ENCODE results near the gene FAM181B. TPM values are rescaled to one million over a fixed set of nuclear protein-coding genes. Genes with fewer than 3 reads are reported as not detected.

FAM181B gene
- total and polyA plus RNA-seq, 11 donors = 0.06 to 0.35 (median 0.10) TPM; not detected in 3

- Histone ChIP-seq H3K27me3 (peaks cover 6 to 72% (median 26%) of the 10 kb centered on the region in 9 donors), H3K27ac (peak overlapping the region in 1 of 12 donors; percentile 58), H3K4me1 (peaks cover 0 to 16% (median 3%) of the 10 kb centered on the region in 12 donors), H3K9me3 (no peaks in the 10 kb centered on the region), H3K36me3 (no peaks in the 10 kb centered on the region), H3K4me3 (peak overlapping the region; percentile 39 to 73 (median 58))
- DNase-seq (peak in 1 of 5 donors; percentile 27), ATAC-seq (peak in 2 of 4 donors; percentile 35 to 50)
- TF ChIP-seq POLR2A (IDR thresholded peaks at IDR 0.05) = no peak
- 0 to 2% (median 1%) methylated on average over 4 to 93 of the region's 93 CpGs for WGBS, 4 donors
- intact Hi-C loops (cut with DNase I) = no loop called here
Observed at GRCh38 chr11:82732734-82733443, 775 bp downstream of the FAM181B start.

- Histone ChIP-seq H3K27ac (peak overlapping the region in 1 of 12 donors; percentile 58), H3K4me1 (peaks cover 0 to 16% (median 3%) of the 10 kb centered on the region in 12 donors), H3K36me3 (no peaks in the 10 kb centered on the region), H3K27me3 (peaks cover 6 to 71% (median 26%) of the 10 kb centered on the region in 9 donors), H3K4me3 (peak overlapping the region; percentile 39 to 73 (median 58)), H3K9me3 (no peaks in the 10 kb centered on the region)
- intact Hi-C loops (cut with DNase I) = no loop called here
- ATAC-seq = no peak
- DNase-seq = no peak
- 5 to 12% (median 8%) methylated on average over 26 to 37 of the region's 37 CpGs for WGBS, 4 donors
- TF ChIP-seq POLR2A (IDR thresholded peaks at IDR 0.05) (no peak), CTCF (IDR thresholded peaks at IDR 0.05) (no peak)
Observed at GRCh38 chr11:82732348-82732733, 1.3 kb downstream of the FAM181B start.

GRCh38 chr11:82731691-82732277 is 1.9 kb downstream of the FAM181B start:
- Histone ChIP-seq H3K4me3 (peak overlapping the region in 3 of 12 donors; percentile 58 to 73 (median 60)), H3K27me3 (peaks cover 6 to 65% (median 26%) of the 10 kb centered on the region in 9 donors), H3K4me1 (peaks cover 0 to 16% (median 3%) of the 10 kb centered on the region in 12 donors), H3K36me3 (no peaks in the 10 kb centered on the region), H3K9me3 (no peaks in the 10 kb centered on the region), H3K27ac (peak overlapping the region in 1 of 12 donors; percentile 5)
- ATAC-seq (no peak), DNase-seq (no peak)
- no peak for TF ChIP-seq POLR2A (IDR thresholded peaks at IDR 0.05)
- TF ChIP-seq CTCF (IDR thresholded peaks at IDR 0.05) = no peak
- WGBS, 4 donors = 19 to 46% (median 34%) methylated on average over 11 of the region's 11 CpGs
- intact Hi-C loops (cut with DNase I) = no loop called here

DNA sequence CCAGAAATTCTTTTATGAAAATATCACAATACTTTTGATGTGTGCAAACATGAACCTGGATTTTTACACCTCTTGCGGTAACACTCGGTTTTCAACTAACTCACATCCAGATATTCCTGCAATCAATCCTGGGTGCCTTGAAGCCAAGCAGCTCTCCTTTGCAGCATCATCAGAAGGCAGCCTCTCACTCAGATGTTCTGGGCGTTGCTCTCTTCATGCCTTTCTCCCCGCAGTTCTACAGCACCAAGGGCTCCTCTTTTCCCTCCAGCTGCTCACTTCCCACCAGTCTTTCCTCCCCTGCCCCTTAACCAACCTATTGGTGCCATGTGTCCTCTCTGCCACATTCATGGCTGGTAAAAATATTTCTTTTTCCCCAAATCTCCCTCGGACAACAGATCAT is 2.9 kb downstream of the FAM181B start:
- WGBS, 4 donors = 36 to 52% (median 44%) methylated on average over 5 of the region's 5 CpGs
- Histone ChIP-seq H3K4me1 (peaks cover 0 to 16% (median 3%) of the 10 kb centered on the region in 12 donors), H3K9me3 (no peaks in the 10 kb centered on the region), H3K36me3 (no peaks in the 10 kb centered on the region), H3K27ac (no peak overlapping the region), H3K4me3 (no peak overlapping the region), H3K27me3 (peaks cover 6 to 63% (median 26%) of the 10 kb centered on the region in 9 donors)
- intact Hi-C loops (cut with DNase I) = no loop called here
- DNase-seq = no peak
- ATAC-seq = no peak
- TF ChIP-seq POLR2A (IDR thresholded peaks at IDR 0.05) = no peak
- no peak for TF ChIP-seq CTCF (IDR thresholded peaks at IDR 0.05)

Measured in heart left ventricle (tissue), 16 donors.